H1 (cell line): ENCODE results near the gene SH2D7. TPM values are rescaled to one million over a fixed set of nuclear protein-coding genes. Genes with fewer than 3 reads are reported as not detected.

Source experiments
- CTCF ChIA-PET: fragments of 300-600 bp; sonication (Branson Sonifier 250); formaldehyde crosslinking; loops from one replicate; lab custom pipeline; 2021; ENCODE audit not compliant: partially characterized antibody; lab: Charles Lee
- POLR2A ChIA-PET: fragments of 300-600 bp; sonication (Branson Sonifier 250); formaldehyde crosslinking; loops from one replicate; lab custom pipeline; 2021; ENCODE audit warnings: inconsistent platforms; ENCODE audit not compliant: partially characterized antibody; lab: Charles Lee
- DNase-seq, 2 experiments: peaks; one replicate each; pipeline versions ENCODE4 v3.0.0 to v3.0.0-alpha.2; 2010 to 2022; ENCODE audit warnings: low spot score in 2 of 2, low read depth in 1 of 2, mixed read lengths in 1 of 2
- FAIRE-seq: peaks from 2 replicates; lab custom pipeline; 2011; peaks lifted over from hg19 to GRCh38; lab: Jason Lieb, UNC
- H2AFZ ChIP-seq: 2 replicates; pipeline ENCODE4 v1.8.1; 2012; ENCODE audit warnings: low read length, inconsistent platforms
- H2AK5ac ChIP-seq: 2 replicates; pipeline ENCODE4 v1.6.1; 2013; ENCODE audit warnings: low read depth, low read length
- H2BK120ac ChIP-seq: replicated peaks from 2 replicates; pipeline ENCODE3; 2013; ENCODE audit warnings: low read depth, low read length, inconsistent platforms
- H2BK12ac ChIP-seq: 2 replicates; pipeline ENCODE4 v1.6.1; 2013; ENCODE audit warnings: low read depth, low read length
- H2BK15ac ChIP-seq: 2 replicates; pipeline ENCODE4 v1.6.1; 2013; ENCODE audit warnings: low read length
- H2BK20ac ChIP-seq: 2 replicates; pipeline ENCODE4 v1.6.1; 2013; ENCODE audit warnings: low read length
- H2BK5ac ChIP-seq: 2 replicates; pipeline ENCODE4 v1.6.1; 2013; ENCODE audit warnings: low read depth, low read length
- H3K14ac ChIP-seq: 2 replicates; pipeline ENCODE4 v1.6.1; 2013; ENCODE audit warnings: inconsistent platforms; ENCODE audit not compliant: insufficient read length
- H3K18ac ChIP-seq: 2 replicates; pipeline ENCODE4 v1.6.1; 2013; ENCODE audit warnings: low read length; ENCODE audit errors: extremely low read depth
- H3K23ac ChIP-seq: 2 replicates; pipeline ENCODE4 v1.6.1; 2013; ENCODE audit warnings: inconsistent platforms; ENCODE audit not compliant: insufficient read length
- H3K23me2 ChIP-seq: 2 replicates; pipeline ENCODE4 v1.6.1; 2013; ENCODE audit warnings: low read depth, low read length
- H3K27ac ChIP-seq: 2 replicates; pipeline ENCODE4 v1.6.1; 2011; ENCODE audit warnings: low read depth, low read length, inconsistent platforms
- H3K27me3 ChIP-seq, 4 experiments: replicated peaks in 1 of 4; 1 replicate in 1 of 4; 2 replicates in 3 of 4; pipeline versions ENCODE4 v1.6.1 to v1.8.1; 2011 to 2013; ENCODE audit warnings: low read length in 3 of 4, mild to moderate bottlenecking in 3 of 4, inconsistent platforms in 2 of 4, mixed read lengths in 2 of 4, moderate library complexity in 1 of 4; ENCODE audit not compliant: control insufficient read depth in 3 of 4, insufficient read depth in 3 of 4; ENCODE audit errors: extremely low read depth in 1 of 4
- H3K36me3 ChIP-seq, 4 experiments: 2 replicates each; pipeline versions ENCODE4 v1.6.1 to v1.8.1; 2011 to 2013; ENCODE audit warnings: mild to moderate bottlenecking in 4 of 4, low read length in 3 of 4, moderate library complexity in 2 of 4, control low read depth in 1 of 4, inconsistent platforms in 1 of 4; ENCODE audit not compliant: insufficient read depth in 4 of 4, control insufficient read depth in 2 of 4
- H3K4ac ChIP-seq: replicated peaks from 2 replicates; pipeline ENCODE3; 2013; ENCODE audit warnings: low read length, low read depth, mixed read lengths, inconsistent platforms; ENCODE audit not compliant: insufficient read length
- H3K4me1 ChIP-seq, 4 experiments: replicated peaks in 1 of 4; 1 replicate in 1 of 4; 2 replicates in 3 of 4; pipeline versions ENCODE4 v1.6.1 to v1.8.1; 2011 to 2013; ENCODE audit warnings: low read length in 3 of 4, inconsistent platforms in 2 of 4, mixed read lengths in 1 of 4; ENCODE audit not compliant: insufficient read depth in 4 of 4, control insufficient read depth in 3 of 4
- H3K4me2 ChIP-seq, 2 experiments: 2 replicates each; pipeline versions ENCODE4 v1.6.1 to v1.8.1; 2011 to 2013; ENCODE audit warnings: low read depth in 2 of 2, low read length in 2 of 2, control low read depth in 1 of 2, inconsistent platforms in 1 of 2, mild to moderate bottlenecking in 1 of 2; ENCODE audit not compliant: insufficient read depth in 1 of 2
- H3K4me3 ChIP-seq, 4 experiments: fragments of 200-600, 300-600 bp in 1 of 4; sonication (generic), shearing (Covaris generic), sonication (Bioruptor Twin) in 1 of 4; 2 replicates each; pipeline versions ENCODE4 v1.5.1 to v1.8.1; 2011 to 2016; ENCODE audit warnings: low read length in 4 of 4, low read depth in 3 of 4, control low read depth in 2 of 4, inconsistent platforms in 2 of 4, mild to moderate bottlenecking in 2 of 4, mixed read lengths in 1 of 4, moderate library complexity in 1 of 4; ENCODE audit not compliant: insufficient read depth in 2 of 4; ENCODE audit errors: extremely low read depth in 1 of 4
- H3K56ac ChIP-seq: replicated peaks from 2 replicates; pipeline ENCODE3; 2013; ENCODE audit warnings: low read depth, mild to moderate bottlenecking, mixed read lengths, low read length, inconsistent platforms; ENCODE audit not compliant: insufficient read length
- H3K79me1 ChIP-seq: 2 replicates; pipeline ENCODE4 v1.6.1; 2013; ENCODE audit warnings: low read depth, low read length, control low read depth
- H3K79me2 ChIP-seq, 2 experiments: 2 replicates each; pipeline versions ENCODE4 v1.6.1 to v1.8.1; 2012 to 2013; ENCODE audit warnings: low read length in 2 of 2, mild to moderate bottlenecking in 2 of 2, inconsistent platforms in 1 of 2; ENCODE audit not compliant: insufficient read depth in 2 of 2, control insufficient read depth in 1 of 2
- H3K9ac ChIP-seq, 4 experiments: replicated peaks in 1 of 4; 1 replicate in 1 of 4; 2 replicates in 3 of 4; pipeline versions ENCODE4 v1.6.1 to v1.8.1; 2011 to 2013; ENCODE audit warnings: low read depth in 3 of 4, low read length in 3 of 4, control low read depth in 2 of 4, mild to moderate bottlenecking in 2 of 4, moderate library complexity in 2 of 4, inconsistent platforms in 1 of 4; ENCODE audit errors: extremely low read depth in 1 of 4
- H3K9me3 ChIP-seq, 2 experiments: 2 replicates each; pipeline versions ENCODE4 v1.6.1 to v1.8.1; 2012 to 2013; ENCODE audit warnings: mild to moderate bottlenecking in 2 of 2, moderate library complexity in 2 of 2, control low read depth in 1 of 2, inconsistent platforms in 1 of 2, low read depth in 1 of 2, low read length in 1 of 2, mixed read lengths in 1 of 2; ENCODE audit not compliant: insufficient read depth in 2 of 2
- H4K20me1 ChIP-seq, 2 experiments: replicated peaks in 1 of 2; 2 replicates each; pipeline versions ENCODE3 to v1.8.1; 2011 to 2013; ENCODE audit warnings: inconsistent platforms in 2 of 2, low read length in 2 of 2, mild to moderate bottlenecking in 1 of 2; ENCODE audit not compliant: insufficient read depth in 2 of 2, control insufficient read depth in 1 of 2
- H4K5ac ChIP-seq: 2 replicates; pipeline ENCODE4 v1.6.1; 2013; ENCODE audit warnings: low read length, low read depth, mixed read lengths, inconsistent platforms; ENCODE audit not compliant: insufficient read length
- H4K8ac ChIP-seq: 2 replicates; pipeline ENCODE4 v1.8.0; 2013; ENCODE audit warnings: mild to moderate bottlenecking, moderate library complexity, low read length, inconsistent platforms; ENCODE audit not compliant: insufficient read depth; ENCODE audit errors: extremely low read depth
- H4K91ac ChIP-seq: replicated peaks from 2 replicates; pipeline ENCODE3; 2013; ENCODE audit warnings: low read length, mixed read lengths, inconsistent platforms; ENCODE audit not compliant: insufficient read length
- BACH1 ChIP-seq: IDR thresholded peaks from 2 replicates; pipeline ENCODE4 v1.6.1; 2012; ENCODE audit warnings: low read length, improper control_type of control experiment
- BRCA1 ChIP-seq: IDR thresholded peaks from 2 replicates; pipeline ENCODE4 v1.6.1; 2012; ENCODE audit warnings: low read depth, low read length, improper control_type of control experiment
- CTCF ChIP-seq, 3 experiments: IDR thresholded peaks; 1 replicate in 2 of 3; 2 replicates in 1 of 3; pipeline versions ENCODE4 v1.5.1 to v1.6.1; 2011; ENCODE audit warnings: low read length in 3 of 3, mild to moderate bottlenecking in 3 of 3, inconsistent platforms in 2 of 3, low read depth in 1 of 3, moderate library complexity in 1 of 3; ENCODE audit not compliant: insufficient read depth in 1 of 3; ENCODE audit errors: control extremely low read depth in 1 of 3
- HDAC6 ChIP-seq: IDR thresholded peaks from one replicate; pipeline ENCODE4 v1.7.1; 2012; ENCODE audit warnings: low read depth, mild to moderate bottlenecking, inconsistent platforms, low read length, moderate library complexity
- SIX5 ChIP-seq: IDR thresholded peaks from 2 replicates; pipeline ENCODE4 v1.6.1; 2011; ENCODE audit warnings: mild to moderate bottlenecking, low read depth, low read length
- WGBS, 2 experiments: shearing (Covaris generic) in 1 of 2; methylation state at CpG; one replicate each; pipeline versions ENCODE4 v1.1.6 to v1.1.7; 2013 to 2015; ENCODE audit warnings: low lambda C conversion rate in 2 of 2, mixed read lengths in 2 of 2, inconsistent platforms in 1 of 2, low coverage in 1 of 2, missing lambda C conversion rate in 1 of 2; ENCODE audit not compliant: insufficient replicate concordance in 2 of 2, insufficient coverage in 1 of 2, insufficient read length in 1 of 2; ENCODE audit errors: extremely low coverage in 1 of 2, missing lambda C conversion rate in 1 of 2; 5-methylcytosine and 5-hydroxymethylcytosine counted together
- polyA plus RNA-seq, 7 experiments: library from polyadenylated mRNA; depleted of rRNA in 3 of 7; stranded (reverse) in 5 of 7; unstranded in 2 of 7; fragments of >200 nt in 5 of 7; fragments of 200-250 nt in 2 of 7; gene quantifications; 1 replicate in 5 of 7; 2 replicates in 1 of 7; 4 replicates in 1 of 7; pipeline versions ENCODE4 v1.2.1 to v1.2.3, GENCODE V29; 2011 to 2013; ENCODE audit warnings: missing spikeins in 2 of 7, mixed read lengths in 2 of 7
- total RNA-seq: library from RNA; stranded (reverse); fragmentation: NEBNext Ultra II Directional; extraction: Animal tissue kit (Norgen Biotek cat#: 25700); gene quantifications from 2 replicates; pipeline ENCODE4 v1.2.1, GENCODE V29; 2021

The SH2D7 gene
- total and polyA plus RNA-seq, 2 of the 8 experiments (the other 6 are each of a cell fraction or from before 2014, with no cell fraction given), result not detected

- Histone ChIP-seq H3K18ac (no peak overlapping the region), H3K56ac (no peak overlapping the region), H2BK12ac (no peak overlapping the region), H2AK5ac (no peak overlapping the region), H3K79me2 (no peaks in the 10 kb centered on the region), H2BK5ac (no peak overlapping the region), H3K9me3 (no peaks in the 10 kb centered on the region), H2BK120ac (no peak overlapping the region), H2AFZ (no peak overlapping the region), H4K20me1 (peaks cover 0 to 7% of the 10 kb centered on the region in 2 experiments), H3K23ac (no peak overlapping the region), H3K79me1 (0 out of 2 replicates have a peak, but pooled peaks cover 2% of the 10 kb centered on the region), H2BK15ac (no peak overlapping the region), H3K4me3 (no peak overlapping the region), H3K27ac (no peak overlapping the region), H3K4ac (no peak overlapping the region), H3K14ac (no peak overlapping the region), H4K5ac (no peak overlapping the region), H3K27me3 (no peaks in the 10 kb centered on the region), H3K4me2 (no peak overlapping the region), H3K36me3 (no peaks in the 10 kb centered on the region; a peak in 2 of 8 replicates), H3K9ac (no peak overlapping the region), H4K8ac (no peak overlapping the region), H4K91ac (no peak overlapping the region), H3K23me2 (no peaks in the 10 kb centered on the region; the same call in 1 of the 2 replicates), H3K4me1 (peaks cover 0 to 8% (median 6%) of the 10 kb centered on the region in 4 experiments; a peak in 5 of 7 replicates), H2BK20ac (no peak overlapping the region)
- DNase-seq (no peak), FAIRE-seq (no peak)
- POLR2A ChIA-PET, result no interaction called here
- CTCF ChIA-PET, result interaction anchor here (0.8 to 2.8 kb wide), 10 partner anchors 9 to 190 kb away, joined by 3 to 11 read pairs (median 4); no protein-coding TSS in a partner anchor
- WGBS, 2 experiments, result 92% methylated on average over 3 of the region's 3 CpGs; no CpG with 5 or more reads in 1 of the 2 experiments
- TF ChIP-seq HDAC6 (no peak), BRCA1 (no peak), CTCF (IDR thresholded peaks at IDR 0.05; ENCODE audit: control extremely low read depth in 1 of 3, insufficient read depth in 1 of 3, low read depth in 1 of 3, low read length in 3 of 3) (no peak), BACH1 (no peak), SIX5 (no peak)
These were observed 40.8 kb upstream of the SH2D7 start for GRCh38 chr15:78051596-78051995.
